HG02852 (cell line): ENCODE results near the gene C1orf146.
"Not testable (repeated sequence)": the region's sequence is repeated elsewhere in the genome, so short reads cannot be mapped to it uniquely, and the experiment has no call there.

Source experiments
- ATAC-seq: cut with Tn5 transposase; IDR thresholded peaks from one replicate; pipeline ENCODE4 v1.9.1; 2021; ENCODE audit warnings: mild to moderate bottlenecking, moderate library complexity; ENCODE audit not compliant: unreplicated experiment

The C1orf146 gene, protein sequence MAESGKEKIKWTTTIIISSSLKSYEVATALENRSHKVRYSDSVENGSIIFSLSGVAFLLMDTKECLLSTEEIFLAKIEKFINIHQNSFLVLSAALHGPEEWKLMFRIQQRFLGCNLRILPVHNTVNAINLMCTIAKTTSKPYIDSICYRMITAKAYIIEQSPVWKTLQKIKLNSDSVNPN

DNA sequence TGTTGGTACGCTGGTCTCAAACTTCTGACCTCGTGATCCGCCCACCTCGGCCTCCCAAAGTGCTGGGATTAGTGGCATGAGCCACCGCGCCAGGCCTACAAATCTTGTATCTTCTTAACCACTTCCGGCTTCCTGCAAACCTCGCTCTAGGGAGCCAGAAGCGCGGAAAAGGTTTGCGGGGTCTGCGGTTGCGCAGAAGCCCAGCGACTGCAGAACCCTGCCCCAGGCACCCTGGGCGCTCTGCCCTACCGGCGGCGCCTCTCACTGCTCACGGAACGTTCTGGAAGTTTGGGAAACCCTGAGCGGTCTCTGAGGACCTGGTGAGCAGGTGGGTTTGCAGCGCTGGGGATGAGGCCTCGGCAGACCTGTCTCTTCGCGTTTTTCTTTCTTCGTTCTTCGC lies at the start of gene C1orf146:
TSS of gene C1orf146 (plus strand) at position 195 of the 400 bp plus-strand sequence. CDS start 13,506 bp downstream, outside the sequence.
- no peak for ATAC-seq

DNA sequence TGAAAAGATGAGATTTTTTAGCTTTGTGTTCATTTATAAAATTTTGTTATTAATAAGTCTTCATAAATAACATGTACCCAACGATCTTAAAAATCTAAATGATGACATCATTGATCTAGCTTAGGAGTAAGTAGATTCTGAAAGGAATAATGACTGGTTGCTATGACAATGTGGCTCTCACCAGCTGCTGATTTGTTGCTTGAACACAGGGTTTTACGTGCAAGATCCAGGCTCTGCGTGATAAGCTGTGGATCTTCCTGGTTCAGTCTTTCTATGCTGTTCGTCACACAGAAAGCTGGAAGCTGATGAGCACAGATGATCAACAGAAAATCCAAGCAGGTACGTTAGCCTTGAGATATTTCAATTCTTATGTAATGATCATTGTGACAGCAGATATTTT lies 49.1 kb upstream of the C1orf146 start:
- no peak for ATAC-seq

DNA sequence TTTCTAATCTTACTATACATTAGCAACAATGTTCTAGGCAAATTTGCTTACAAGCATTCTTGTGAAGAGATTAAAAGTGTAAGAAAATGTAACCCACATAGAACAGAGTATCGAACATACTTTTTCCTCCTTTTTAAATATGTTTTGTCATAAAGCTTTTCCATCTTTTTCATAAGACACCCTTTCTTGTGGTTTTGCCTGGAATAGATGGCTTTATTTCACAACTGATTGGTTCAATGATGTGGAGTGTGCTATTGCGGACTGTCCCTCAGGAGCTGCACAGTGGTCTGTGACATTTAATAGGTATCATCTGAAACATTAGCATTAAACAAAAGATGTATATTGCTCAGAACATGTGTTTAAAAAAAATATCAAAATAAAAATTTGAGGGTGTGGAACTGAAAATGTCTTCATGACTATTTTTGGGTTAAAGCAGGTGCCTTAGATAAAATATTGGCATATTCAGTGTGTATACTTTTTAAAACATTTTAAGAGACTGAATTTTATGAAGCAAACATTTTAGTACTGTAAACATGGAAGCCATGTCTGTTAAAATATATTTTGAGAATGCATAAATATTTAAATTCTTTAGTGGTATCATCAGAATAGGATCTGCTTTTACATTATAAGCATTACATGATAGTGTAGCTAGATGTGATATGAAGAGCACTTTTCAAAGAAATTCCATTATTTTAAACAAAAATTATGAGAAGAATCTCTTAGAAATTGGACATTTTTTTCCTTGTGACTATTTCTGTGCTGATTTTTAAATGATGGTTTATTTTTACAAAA lies 48.3 kb upstream of the C1orf146 start:
- no peak for ATAC-seq

DNA sequence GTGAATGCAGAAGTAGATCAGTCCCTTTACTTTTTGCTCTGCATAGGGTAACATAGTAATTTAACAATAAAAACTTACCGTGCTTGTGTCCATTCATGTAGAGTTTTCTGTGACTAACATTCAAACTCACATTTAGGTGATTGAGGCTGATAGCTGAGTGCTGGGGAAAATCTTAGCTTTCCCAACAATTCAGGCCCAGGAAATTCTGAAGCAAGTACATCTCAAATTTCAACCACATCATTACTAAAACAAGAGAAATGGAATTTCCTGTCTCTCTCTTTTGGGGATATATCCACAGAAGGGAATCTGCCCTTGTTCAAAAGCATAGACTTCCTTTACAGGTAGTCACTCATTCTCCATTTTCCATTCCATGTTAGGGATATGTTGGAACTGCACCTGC lies 33.1 kb upstream of the C1orf146 start:
- no peak for ATAC-seq

DNA sequence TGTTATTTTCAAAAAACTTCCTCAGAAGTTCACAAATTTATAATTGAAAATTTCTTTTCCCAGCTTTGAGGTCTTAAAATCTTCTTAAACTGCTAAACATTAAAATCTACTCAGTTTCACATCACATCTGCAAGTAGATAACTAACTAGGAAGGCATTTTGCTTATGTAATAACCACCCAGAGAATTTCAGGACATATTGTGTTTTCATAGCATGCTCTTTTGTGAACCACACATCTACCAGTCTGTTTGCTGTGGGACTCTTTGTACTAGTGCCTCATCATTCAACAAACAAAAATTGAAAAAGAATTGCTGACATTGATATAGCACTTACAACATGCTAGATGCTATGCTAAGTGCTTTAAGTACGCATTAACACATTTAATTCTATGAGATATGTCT lies 31.6 kb upstream of the C1orf146 start:
- no peak for ATAC-seq

DNA sequence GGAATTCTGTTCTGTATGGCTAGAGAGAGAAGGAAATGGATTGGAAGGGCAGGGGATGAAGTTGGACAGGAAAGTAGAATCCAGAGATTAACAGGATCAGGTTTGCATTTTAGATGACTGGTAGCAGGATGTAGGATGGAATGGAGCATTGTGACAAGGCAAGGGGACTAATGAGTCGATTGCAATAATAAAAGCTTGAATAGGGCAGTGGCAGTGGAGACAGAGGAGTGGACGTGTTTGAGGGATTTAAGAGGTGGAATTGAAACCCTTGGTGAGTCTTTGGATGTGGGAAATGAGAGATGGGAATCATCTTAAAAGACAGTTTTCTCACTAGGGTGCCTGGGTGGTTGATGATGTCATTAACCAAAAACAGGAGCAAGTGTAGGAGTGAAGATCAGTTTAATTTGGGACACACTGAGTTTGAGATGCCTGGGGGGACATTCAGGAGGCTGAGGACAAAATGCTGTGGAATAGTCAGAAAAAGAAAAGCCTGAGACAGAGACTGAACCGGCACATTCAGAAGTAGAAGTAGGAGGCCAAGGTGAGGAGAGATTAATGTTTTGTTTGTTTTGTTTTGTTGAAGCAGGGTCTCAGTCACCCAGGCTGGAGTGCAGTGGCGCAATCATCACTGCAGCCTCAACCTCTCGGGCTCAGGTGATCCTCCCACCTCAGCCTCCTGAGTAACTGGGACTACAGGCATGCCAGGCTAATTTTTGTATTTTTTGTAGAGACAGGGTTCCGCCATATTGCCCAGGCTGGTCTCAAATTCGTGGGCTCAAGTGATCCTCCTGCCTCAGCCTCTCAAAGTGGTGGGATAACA lies 29.1 kb upstream of the C1orf146 start:
- no peak for ATAC-seq

DNA sequence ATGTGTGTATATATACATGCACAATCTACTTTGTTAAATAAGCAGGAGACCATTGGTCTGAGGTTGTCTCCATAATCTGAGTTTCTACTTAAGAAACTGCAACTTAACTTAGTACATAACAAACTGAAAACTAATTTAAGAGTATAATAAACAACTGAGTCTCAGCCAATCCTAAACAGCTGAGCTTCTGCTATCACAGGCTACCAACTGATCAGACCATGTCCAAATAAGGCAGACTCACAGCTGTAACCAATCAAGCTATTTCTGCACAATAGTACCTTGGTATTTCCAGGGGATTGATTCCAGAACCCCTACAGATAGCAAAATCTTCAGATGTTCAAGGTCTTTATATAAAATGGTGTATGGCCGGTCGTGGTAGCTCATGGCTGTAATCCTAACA lies 26.0 kb upstream of the C1orf146 start:
- ATAC-seq = no peak

DNA sequence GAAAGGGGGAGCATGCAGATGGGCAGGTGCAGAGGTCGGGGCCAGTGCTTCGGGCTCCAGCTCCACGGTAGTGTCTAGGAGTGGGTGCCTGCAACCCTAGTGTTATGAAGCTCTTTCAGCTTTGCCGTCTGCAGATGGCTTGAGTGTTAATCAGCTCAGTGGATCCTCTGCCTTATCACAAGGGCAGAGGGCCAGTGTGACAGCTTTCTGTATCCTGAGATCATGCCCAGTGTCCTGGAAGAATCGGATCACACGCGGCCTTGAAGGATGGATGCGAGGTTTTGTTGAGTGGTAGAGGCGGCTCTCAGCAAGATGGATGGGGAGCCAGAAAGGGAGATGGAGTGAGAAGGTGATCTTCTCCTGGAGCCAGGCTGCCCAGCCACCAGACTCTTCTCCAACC lies 25.5 kb upstream of the C1orf146 start:
- no peak for ATAC-seq

DNA sequence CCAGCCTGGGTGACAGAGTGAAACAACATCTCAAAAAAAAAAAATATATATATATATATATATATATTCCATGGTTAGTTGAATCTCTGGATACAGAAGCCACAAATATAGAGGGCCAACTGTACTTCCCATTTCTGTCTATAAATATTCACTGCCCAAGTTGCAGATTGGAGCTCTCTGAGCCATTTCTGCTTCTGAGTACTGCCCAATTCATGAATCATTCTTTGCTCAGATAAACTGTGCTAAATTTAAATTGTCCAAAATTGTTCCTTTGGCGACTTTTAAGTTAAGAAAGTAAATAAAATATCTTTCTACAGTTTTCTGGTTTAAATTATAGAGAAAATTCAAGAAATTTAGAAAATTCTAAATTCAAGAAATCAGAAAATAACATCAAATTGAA lies 23.2 kb upstream of the C1orf146 start:
- ATAC-seq = no peak

DNA sequence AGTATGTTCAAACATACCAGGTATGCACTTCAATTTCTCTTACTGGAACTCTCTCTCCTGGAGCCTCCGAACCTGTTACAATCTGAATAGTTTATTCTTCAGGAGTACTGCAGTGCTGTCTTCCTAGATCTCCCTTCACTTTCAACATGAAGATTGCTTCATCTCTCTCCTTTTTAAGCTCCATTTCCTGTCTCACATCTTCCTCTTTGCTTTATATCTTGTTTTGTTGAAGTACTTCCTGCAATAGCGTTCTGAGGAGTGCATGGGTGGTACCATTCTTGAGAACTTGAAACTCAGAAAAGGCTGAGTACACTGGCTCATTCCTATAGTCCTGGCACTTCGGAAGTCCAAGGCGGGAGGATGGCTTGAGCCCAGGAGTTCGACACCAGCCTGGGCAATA lies 15.7 kb upstream of the C1orf146 start:
- ATAC-seq = no peak

DNA sequence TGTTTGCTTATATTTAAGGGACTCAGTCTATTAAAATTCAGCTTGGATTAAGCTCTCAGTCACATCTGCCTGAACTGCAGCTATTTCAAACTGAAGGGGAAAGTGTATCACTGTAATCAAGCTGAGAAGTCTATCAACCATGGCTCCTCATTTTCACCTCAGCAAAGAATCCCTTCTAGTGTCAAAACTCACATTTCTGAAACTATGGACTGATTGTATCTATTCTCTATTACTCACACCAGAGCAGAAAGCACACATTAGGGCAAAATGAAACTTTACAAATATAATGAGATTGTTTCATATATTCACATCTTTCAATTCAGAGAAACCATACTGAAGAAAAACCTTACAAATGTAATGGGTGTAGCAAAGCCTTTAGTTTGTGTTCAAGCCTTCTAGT lies 14.6 kb upstream of the C1orf146 start:
- ATAC-seq = no peak

DNA sequence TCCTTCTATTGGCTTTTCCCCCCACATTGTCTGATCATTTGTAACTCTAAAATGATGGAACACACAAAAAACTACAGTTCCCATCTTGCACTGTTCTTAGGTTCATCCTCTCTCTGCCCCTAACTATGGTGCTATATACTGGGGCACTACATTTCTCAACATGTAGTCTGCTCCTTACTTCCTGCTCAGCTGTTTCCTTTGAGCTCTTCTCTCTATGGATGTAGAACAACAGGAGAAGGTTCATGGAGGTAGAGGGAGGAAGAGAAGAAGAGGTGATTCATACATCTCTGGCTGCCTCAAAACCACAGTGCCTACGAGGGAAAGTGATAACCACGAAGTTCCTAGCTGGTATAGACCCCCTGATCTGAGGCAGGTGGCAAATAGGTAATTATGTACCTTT lies 7.0 kb upstream of the C1orf146 start:
- ATAC-seq = no peak

DNA sequence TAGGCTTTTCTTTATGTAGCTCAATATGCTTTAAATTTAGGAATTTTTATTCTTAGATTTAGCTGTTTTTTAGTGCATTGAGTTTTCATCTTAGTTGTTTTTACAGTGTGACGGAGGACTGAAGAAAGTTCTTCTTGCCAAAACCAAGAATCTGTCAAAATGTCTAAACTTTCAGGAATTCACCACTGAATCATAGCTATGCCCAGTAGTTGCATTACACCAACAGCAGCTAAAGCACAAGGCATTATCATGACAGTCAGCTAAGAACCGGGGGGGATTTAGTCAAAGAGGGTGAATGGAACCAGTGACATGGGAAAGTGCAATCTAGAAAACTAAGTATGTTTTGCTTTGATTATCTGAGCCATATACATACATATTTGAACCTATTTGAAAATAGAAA lies 6.5 kb upstream of the C1orf146 start:
- no peak for ATAC-seq

DNA sequence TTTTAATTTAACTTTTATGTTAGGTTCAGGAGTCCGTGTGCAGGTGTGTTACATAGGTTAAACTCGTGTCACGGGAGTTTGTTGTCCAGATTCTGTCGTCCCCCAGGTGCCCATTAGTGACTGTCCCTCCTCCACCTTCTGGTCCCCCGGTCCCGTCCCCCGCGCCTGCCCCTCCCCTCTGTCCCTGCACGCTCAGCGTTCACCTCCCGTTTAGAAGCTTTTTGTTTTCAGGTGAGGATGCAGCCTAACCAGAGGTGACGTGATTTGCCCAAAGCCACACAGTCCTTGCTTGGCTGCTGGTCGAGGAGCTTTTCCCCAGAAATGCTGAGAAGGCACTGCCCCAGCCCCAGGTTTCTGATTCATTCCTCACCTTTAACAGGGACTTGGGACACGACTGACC lies 844 bp downstream of the C1orf146 start:
- no peak for ATAC-seq

DNA sequence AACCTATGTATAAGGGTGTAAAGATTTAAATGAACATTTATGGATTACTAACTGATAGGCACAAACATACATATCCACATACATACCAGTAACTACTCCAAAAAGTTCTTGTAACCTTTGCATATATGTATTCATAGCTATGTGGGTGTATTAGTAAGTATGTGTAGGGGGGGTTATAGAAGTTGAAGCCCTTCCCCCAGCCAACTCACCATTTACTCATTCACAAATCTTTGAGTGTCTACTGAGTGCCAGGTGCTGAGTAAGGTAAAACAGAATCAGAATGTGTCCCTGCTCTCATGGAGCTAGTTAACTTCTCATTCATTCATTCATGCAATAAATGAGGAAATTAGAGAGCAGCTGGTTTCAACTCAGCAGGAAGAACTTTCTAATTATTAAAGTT lies 1.3 kb downstream of the C1orf146 start:
- no peak for ATAC-seq

DNA sequence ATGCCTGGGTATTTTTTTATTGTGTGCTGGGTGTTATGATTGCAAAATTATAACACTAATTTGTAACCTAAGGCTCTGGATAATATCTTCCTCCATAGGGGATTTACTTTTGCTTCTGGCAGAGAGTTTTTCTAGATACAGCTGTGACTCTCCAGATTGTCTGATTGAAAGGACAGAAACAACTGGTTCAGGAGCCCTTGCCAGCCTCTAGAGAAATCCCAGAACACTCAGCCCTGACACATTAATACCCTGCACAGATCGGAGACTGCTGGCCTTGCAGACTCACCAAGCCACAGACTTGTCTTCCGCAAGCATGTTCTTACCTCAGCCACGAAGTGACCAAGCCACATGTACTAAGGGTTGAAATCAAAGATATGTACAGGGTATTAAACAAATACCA lies 10.7 kb downstream of the C1orf146 start:
- no peak for ATAC-seq

DNA sequence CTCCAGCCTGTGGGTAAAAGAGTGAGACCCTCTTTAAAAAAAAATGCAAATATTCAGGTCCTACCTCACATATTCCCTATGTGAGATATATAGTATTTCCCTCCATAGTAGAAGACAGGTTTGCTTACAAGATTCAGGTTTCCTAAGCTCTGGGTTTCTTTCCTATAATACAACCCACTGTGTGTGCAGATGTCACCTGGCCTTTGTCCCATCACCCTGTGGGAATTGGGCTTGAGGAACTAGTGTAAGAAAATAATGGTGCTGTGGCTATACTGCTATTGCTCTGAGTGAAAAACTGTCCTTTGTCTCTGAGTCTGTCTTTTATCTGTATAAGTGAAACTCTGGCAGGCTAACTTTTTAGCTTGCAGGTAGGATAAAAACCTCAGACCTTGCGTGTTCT lies 13.0 kb downstream of the C1orf146 start:
- no peak for ATAC-seq

DNA sequence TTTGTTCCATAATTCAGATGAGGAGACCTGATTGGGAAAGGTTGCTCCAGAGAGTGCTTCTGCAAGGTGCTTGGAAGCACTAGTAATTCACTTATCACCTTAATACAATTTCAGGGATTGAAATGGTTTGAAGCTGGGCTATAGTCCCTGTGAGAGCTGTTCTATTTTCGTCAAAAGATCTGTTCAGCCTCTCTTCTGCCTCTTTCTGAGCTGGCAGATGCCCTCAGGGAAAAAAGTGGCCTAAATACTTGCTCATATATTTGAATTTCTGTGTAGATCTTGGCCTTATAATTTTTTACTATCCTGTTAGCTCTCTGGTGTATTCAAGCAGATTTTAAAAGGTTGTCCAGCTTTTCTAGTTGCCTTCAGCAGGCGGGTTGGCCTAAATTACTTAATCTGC lies 22.3 kb downstream of the C1orf146 start:
- ATAC-seq = no peak

DNA sequence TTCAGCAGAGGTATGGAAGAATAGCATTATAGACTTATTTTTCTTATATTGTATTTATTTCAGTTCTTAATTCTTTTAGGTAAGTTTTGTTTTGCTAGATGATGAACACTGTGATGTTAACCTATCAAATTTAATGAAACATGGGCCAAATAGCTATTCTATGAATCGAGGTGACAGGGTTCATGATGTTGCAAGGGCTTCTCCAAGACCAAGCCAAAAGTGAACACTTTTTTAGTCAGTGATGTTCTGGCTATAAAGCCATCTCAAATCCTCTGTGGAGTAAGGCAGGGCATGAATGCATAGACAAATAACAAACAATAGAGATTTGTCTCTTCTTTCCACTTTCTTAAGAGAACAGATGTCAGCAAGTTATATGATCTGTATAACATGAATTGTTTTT lies 26.7 kb downstream of the C1orf146 start:
- no peak for ATAC-seq

DNA sequence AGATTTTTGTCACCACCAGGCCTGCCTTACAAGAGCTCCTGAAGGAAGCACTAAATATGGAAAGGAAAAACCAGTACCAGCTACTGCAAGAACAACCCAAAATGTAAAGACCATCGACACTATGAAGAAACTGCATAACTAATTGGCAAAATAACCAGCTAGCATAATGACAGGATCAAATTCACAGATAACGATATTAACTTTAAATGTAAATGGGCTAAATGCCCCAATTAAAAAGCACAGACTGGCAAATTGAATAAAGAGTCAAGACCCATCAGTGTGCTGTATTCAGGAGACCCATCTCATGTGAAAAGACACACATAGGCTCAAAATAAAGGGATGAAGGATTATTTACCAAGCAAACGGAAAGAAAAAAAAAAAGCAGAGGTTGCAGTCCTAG lies 37.0 kb downstream of the C1orf146 start:
- not testable (repeated sequence) for ATAC-seq

DNA sequence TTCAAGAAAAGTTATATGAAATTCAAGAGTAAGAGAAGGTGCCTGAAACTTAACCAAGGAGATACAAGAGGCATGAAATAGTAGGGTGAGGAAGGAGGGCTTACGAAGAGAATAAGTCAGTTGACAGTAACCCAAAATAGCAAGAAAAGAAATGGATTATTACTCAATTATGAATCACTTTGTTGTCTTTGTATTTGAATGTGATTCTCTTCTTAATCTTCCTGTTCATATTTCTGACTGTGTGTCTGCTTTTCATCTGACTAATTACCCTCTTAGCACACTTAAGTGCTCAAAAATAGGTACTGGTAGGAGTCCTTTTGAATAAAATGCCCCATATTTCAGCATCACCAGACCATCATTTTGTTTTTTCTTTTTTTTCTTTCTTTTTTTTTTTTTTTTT lies 41.6 kb downstream of the C1orf146 start:
- ATAC-seq = no peak

DNA sequence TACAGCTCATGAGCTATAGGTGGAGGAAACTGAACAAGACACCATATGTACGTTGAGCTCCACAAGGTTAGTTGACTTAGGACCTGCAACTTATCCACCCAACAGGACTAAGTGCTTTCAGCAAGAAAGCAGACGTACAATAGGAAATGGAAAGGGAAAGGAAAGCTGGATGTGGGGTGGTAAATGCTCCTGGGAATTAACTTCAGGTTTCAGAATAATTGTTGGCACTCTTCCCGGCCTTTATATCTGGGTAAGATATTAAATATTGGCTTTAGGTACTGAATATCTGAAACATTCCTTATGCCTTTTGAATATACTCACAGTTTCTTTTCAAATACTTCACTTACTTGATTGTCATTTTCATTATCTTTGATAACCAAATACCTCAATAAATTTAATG lies 44.8 kb downstream of the C1orf146 start:
- ATAC-seq = no peak
